Gastrocnemius medialis (tissue), 4 donors: ENCODE data around the gene KCNIP3. TPM values are rescaled to one million over a fixed set of nuclear protein-coding genes. Genes with fewer than 3 reads are reported as not detected.

Experiments
- ATAC-seq, 2 donors: fragments of 150-250 bp; one replicate each; pipeline ENCODE4 v1.9.1; 2016
- DNase-seq, 2 donors: peaks; one replicate each; pipeline ENCODE4 v3.0.0-alpha.2; 2019
- H3K27ac ChIP-seq, 4 donors: fragments of 200-600 bp; sonication (generic); 1 replicate in 1 of 4; 2 replicates in 3 of 4; pipeline ENCODE4 v1.5.1; 2016 to 2018; ENCODE audit warnings: mild to moderate bottlenecking in 2 of 4, moderate library complexity in 1 of 4
- H3K27me3 ChIP-seq, 3 donors: fragments of 200-600 bp; sonication (generic) in 2 of 3; 1 replicate in 1 of 3; 2 replicates in 2 of 3; pipeline versions ENCODE4 v1.5.1 to v1.6.0; 2016 to 2019; ENCODE audit warnings: mild to moderate bottlenecking in 1 of 3, moderate library complexity in 1 of 3
- H3K36me3 ChIP-seq, 2 donors: fragments of 200-600 bp; sonication (generic) in 1 of 2; one replicate each; pipeline ENCODE4 v1.5.1; 2017 to 2018
- H3K4me1 ChIP-seq, 2 donors: fragments of 200-600 bp; sonication (generic) in 1 of 2; one replicate each; pipeline ENCODE4 v1.5.1; 2016 to 2017; ENCODE audit warnings: mild to moderate bottlenecking in 2 of 2
- H3K4me3 ChIP-seq, 4 donors: fragments of 200-600 bp; sonication (generic) in 3 of 4; 1 replicate in 1 of 4; 2 replicates in 3 of 4; pipeline ENCODE4 v1.5.1; 2016 to 2019; ENCODE audit warnings: mild to moderate bottlenecking in 2 of 4
- H3K9me3 ChIP-seq, 3 donors: fragments of 200-600 bp; sonication (generic) in 2 of 3; 1 replicate in 1 of 3; 2 replicates in 2 of 3; pipeline ENCODE4 v1.5.1; 2016 to 2019
- CTCF ChIP-seq, 5 experiments: fragments of 450-650 bp in 3 of 5; fragments of 200-600 bp in 2 of 5; sonication (generic) in 2 of 5; IDR thresholded peaks in 4 of 5; conservative IDR thresholded peaks in 1 of 5; 1 replicate in 4 of 5; 2 replicates in 1 of 5; pipeline ENCODE4 v1.5.1; 2016 to 2019; ENCODE audit warnings: antibody characterized with exemption in 5 of 5, mild to moderate bottlenecking in 3 of 5, moderate library complexity in 3 of 5
- POLR2A ChIP-seq, 2 donors: fragments of 450-650 bp; IDR thresholded peaks; one replicate each; pipeline ENCODE4 v1.6.1; 2017; ENCODE audit warnings: antibody characterized with exemption in 2 of 2, mild to moderate bottlenecking in 2 of 2, moderate library complexity in 2 of 2
- in situ Hi-C, 4 donors: fragments of 200-750 bp; cut with MboI; loops; one replicate each; pipeline versions ENCODE4 v1.15.0 to v1.8.0; 2017; ENCODE audit warnings: low sequenced_read_pairs in 4 of 4
- intact Hi-C: fragments of 100-400 bp; cut with DNase I; formaldehyde crosslinking; loops from one replicate; pipeline ENCODE4 v1.15.1; 2023; ENCODE audit warnings: low total_unique reads
- total RNA-seq, 4 donors: library from RNA; depleted of rRNA; stranded (reverse); fragments of >200 nt; gene quantifications; one replicate each; pipeline versions ENCODE4 v1.1.0 to v1.2.3, GENCODE V29; 2016

The KCNIP3 gene
- total RNA-seq, 4 donors from 2014 or later, result 0.55 to 2.9 (median 1.0) TPM

GRCh38 chr2:95311815-95312542 is 14.8 kb downstream of the KCNIP3 start:
- Histone ChIP-seq H3K27ac (no peak overlapping the region), H3K4me3 (no peak overlapping the region), H3K9me3 (no peaks in the 10 kb centered on the region), H3K27me3 (peaks cover 4 to 8% (median 5%) of the 10 kb centered on the region in 3 donors), H3K4me1 (no peaks in the 10 kb centered on the region), H3K36me3 (no peaks in the 10 kb centered on the region)
- DNase-seq, result no peak
- in situ Hi-C loops, result no loop called here
- intact Hi-C loops, result no loop called here
- ATAC-seq, result no peak
- no peak for TF ChIP-seq POLR2A (IDR thresholded peaks at IDR 0.05)
- no peak for TF ChIP-seq CTCF (IDR thresholded peaks at IDR 0.05 in 4 of 5, conservative IDR thresholded peaks at IDR 0.05 in 1 of 5)

DNA sequence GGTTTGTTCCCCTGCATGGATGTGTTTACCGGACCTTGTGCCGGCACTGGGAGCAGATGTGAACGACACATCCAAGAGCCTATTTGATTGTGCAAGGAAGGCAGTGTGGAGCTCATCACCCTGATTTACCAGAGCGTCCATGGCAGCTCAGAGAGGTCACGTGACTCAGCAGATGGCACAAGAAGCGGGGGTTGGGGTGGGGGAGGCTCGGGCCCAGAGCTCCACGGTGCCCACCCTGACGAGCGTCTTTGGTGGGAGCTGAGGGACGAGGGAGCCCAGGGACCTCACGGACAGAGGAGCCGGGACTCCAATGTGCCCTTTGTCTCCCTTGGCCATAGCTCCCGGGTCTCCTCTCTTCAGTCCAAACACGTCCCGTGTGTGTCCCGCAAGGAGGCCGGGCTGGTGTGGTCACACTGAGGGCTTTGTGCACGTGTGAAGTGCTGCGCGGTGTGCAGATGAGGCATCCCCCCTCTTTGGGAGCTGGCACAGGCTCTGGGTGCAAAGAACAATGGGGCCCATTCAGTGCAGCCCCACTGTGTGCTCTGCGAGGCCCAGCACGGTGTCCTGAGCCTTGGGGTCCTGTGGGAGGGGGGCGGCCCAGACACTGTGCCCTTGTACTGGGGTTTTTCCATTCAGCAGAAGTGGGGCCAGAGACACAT is 15.5 kb downstream of the KCNIP3 start:
- in situ Hi-C loops (no loop called here), intact Hi-C loops (no loop called here)
- no peak for ATAC-seq
- Histone ChIP-seq H3K4me1 (no peaks in the 10 kb centered on the region), H3K36me3 (no peaks in the 10 kb centered on the region), H3K9me3 (no peaks in the 10 kb centered on the region), H3K27me3 (peaks cover 4 to 8% (median 5%) of the 10 kb centered on the region in 3 donors), H3K4me3 (no peak overlapping the region), H3K27ac (no peak overlapping the region)
- TF ChIP-seq CTCF (IDR thresholded peaks at IDR 0.05 in 4 of 5, conservative IDR thresholded peaks at IDR 0.05 in 1 of 5) (no peak), POLR2A (IDR thresholded peaks at IDR 0.05) (no peak)
- DNase-seq, result no peak

GRCh38 chr2:95313296-95314131 is 16.4 kb downstream of the KCNIP3 start:
- no peaks in the 10 kb centered on the region for H3K36me3 ChIP-seq
- peaks cover 4 to 6% (median 5%) of the 10 kb centered on the region in 3 donors for H3K27me3 ChIP-seq
- no peaks in the 10 kb centered on the region for H3K9me3 ChIP-seq
- no peaks in the 10 kb centered on the region for H3K4me1 ChIP-seq
- H3K4me3 ChIP-seq, result no peak overlapping the region
- in situ Hi-C loops (no loop called here), intact Hi-C loops (loop anchor here (2.0 kb wide), 2 partner anchors 81 to 121 kb away; no protein-coding TSS in a partner anchor)
- DNase-seq, result no peak
- TF ChIP-seq POLR2A (IDR thresholded peaks at IDR 0.05) (no peak), CTCF (IDR thresholded peaks at IDR 0.05 in 4 of 5, conservative IDR thresholded peaks at IDR 0.05 in 1 of 5) (no peak)
- ATAC-seq, result no peak
- H3K27ac ChIP-seq, result no peak overlapping the region

DNA sequence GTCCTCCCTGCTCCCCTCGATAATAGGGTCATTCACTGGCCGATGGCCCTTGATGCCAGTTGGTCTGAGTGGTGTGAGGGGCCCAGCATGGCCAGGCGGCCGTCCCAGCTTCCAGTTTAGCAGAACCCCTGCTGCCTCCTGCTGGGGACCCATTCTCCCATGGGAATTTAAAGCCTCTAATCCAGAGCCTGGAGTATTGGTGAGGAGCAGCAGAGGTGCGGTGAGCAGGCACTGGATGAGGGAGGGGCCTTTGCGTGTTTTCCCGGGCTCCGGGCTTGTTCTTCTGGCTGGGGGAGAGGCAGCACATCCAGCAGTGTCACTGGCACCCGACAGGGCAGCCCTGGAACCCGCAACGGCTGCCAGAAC is 17.4 kb downstream of the KCNIP3 start:
- in situ Hi-C loops, result no loop called here
- peaks cover 0 to 5% (median 0%) of the 10 kb centered on the region in 3 donors for H3K27me3 ChIP-seq
- H3K4me3 ChIP-seq, result no peak overlapping the region
- no peak for ATAC-seq
- H3K27ac ChIP-seq, result no peak overlapping the region
- no peaks in the 10 kb centered on the region for H3K4me1 ChIP-seq
- H3K9me3 ChIP-seq, result no peaks in the 10 kb centered on the region
- intact Hi-C loops, result loop anchor here (2.0 kb wide), 2 partner anchors 82 to 122 kb away; no protein-coding TSS in a partner anchor
- H3K36me3 ChIP-seq, result no peaks in the 10 kb centered on the region
- DNase-seq, result no peak
- TF ChIP-seq CTCF (IDR thresholded peaks at IDR 0.05 in 4 of 5, conservative IDR thresholded peaks at IDR 0.05 in 1 of 5) (no peak), POLR2A (IDR thresholded peaks at IDR 0.05) (no peak)
